HepG2 (cell line): ENCODE results near the gene GABRP. TPM values are rescaled to one million over a fixed set of nuclear protein-coding genes. Genes with fewer than 3 reads are reported as not detected.

Experiments
- CHCHD3 ChIP-seq: sonication (generic); formaldehyde crosslinking; IDR thresholded peaks from 2 replicates; pipeline ENCODE4 v1.8.0; 2022; ENCODE audit warnings: mild to moderate bottlenecking, missing genetic modification reagents, moderate library complexity
- HMG20B ChIP-seq: conservative IDR thresholded peaks from 2 replicates; pipeline ENCODE4 v1.6.1; 2016; ENCODE audit warnings: missing genetic modification reagents, missing compliant biosample characterization
- MYNN ChIP-seq: sonication (generic); formaldehyde crosslinking; IDR thresholded peaks from 2 replicates; pipeline ENCODE4 v1.4.0; 2020; ENCODE audit warnings: mild to moderate bottlenecking, low read depth, missing genetic modification reagents
- MYPOP ChIP-seq: sonication (generic); formaldehyde crosslinking; IDR thresholded peaks from 2 replicates; pipeline ENCODE4 v1.8.1; 2023; ENCODE audit warnings: mild to moderate bottlenecking, moderate library complexity, missing genetic modification reagents
- PATZ1 ChIP-seq: sonication (generic); formaldehyde crosslinking; IDR thresholded peaks from 2 replicates; pipeline ENCODE4 v1.4.0; 2020; ENCODE audit warnings: missing genetic modification reagents
- ZNF142 ChIP-seq: sonication (generic); formaldehyde crosslinking; IDR thresholded peaks from 2 replicates; pipeline ENCODE4 v1.4.0; 2020; ENCODE audit warnings: missing genetic modification reagents
- ZNF367 ChIP-seq: sonication (generic); formaldehyde crosslinking; IDR thresholded peaks from 2 replicates; pipeline ENCODE4 v1.4.0; 2020; ENCODE audit warnings: missing genetic modification reagents, borderline replicate concordance
- ZNF629 ChIP-seq: sonication (generic); formaldehyde crosslinking; conservative IDR thresholded peaks from 2 replicates; pipeline ENCODE4 v1.5.0; 2020; ENCODE audit warnings: missing genetic modification reagents
- ZNF841 ChIP-seq: sonication (generic); formaldehyde crosslinking; IDR thresholded peaks from 2 replicates; pipeline ENCODE4 v1.8.1; 2023; ENCODE audit warnings: missing genetic modification reagents, borderline replicate concordance
- polyA plus RNA-seq, 8 experiments: library from polyadenylated mRNA; depleted of rRNA in 3 of 8; stranded (reverse) in 7 of 8; unstranded in 1 of 8; fragments of >200 nt; fragmentation: Illumina TruSeq in 4 of 8; extraction: Trizol in 4 of 8; gene quantifications; 2 replicates each; pipeline versions ENCODE4 v1.2.1 to v1.2.3, GENCODE V29; 2011 to 2016; ENCODE audit warnings: low read depth in 4 of 8, missing spikeins in 1 of 8, mixed read lengths in 1 of 8; ENCODE audit not compliant: insufficient read depth in 1 of 8
- total RNA-seq, 5 experiments: library from RNA; depleted of rRNA; stranded (reverse); fragments of >200 nt; fragmentation: Illumina TruSeq; extraction: Trizol; gene quantifications; 2 replicates each; pipeline ENCODE4 v1.2.3, GENCODE V29; 2016; ENCODE audit warnings: low read depth in 1 of 5
- TF ChIP-seq, protein P1 (sequence below): sonication (generic); formaldehyde crosslinking; IDR thresholded peaks from 2 replicates; pipeline ENCODE4 v1.4.0; 2020; ENCODE audit warnings: missing genetic modification reagents

The GABRP gene
- total and polyA plus RNA-seq, 2 of the 13 experiments (the other 11 are each of a cell fraction or from before 2014, with no cell fraction given) = not detected

DNA sequence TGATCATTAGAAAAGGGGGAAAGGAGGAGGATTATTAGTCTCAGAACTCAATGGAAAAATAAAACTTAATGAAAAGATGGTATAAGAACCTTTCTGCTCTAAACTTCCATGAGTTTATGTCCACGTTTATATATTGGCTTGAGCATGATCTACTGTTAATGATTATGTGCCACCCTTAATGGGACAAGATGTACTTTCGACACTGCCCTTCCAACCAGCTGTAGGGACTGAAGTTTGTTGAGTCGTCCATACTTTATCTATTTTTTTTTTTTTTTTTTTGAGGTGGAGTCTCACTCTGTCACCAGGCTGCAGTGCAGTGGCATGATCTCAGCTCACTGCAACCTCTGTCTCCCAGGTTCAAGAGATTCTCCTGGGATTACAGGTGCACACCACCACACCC lies 25.0 kb upstream of the GABRP start (continued):
- no peak for TF ChIP-seq MYPOP (CRISPR knock-in tag)
- TF ChIP-seq ZNF142 (CRISPR knock-in tag) = no peak
- no peak for TF ChIP-seq ZNF841
- TF ChIP-seq HMG20B (CRISPR knock-in tag) = no peak
- no peak for TF ChIP-seq ZNF367 (CRISPR knock-in tag)
- TF ChIP-seq MYNN = no peak
- TF ChIP-seq, protein P1, sequence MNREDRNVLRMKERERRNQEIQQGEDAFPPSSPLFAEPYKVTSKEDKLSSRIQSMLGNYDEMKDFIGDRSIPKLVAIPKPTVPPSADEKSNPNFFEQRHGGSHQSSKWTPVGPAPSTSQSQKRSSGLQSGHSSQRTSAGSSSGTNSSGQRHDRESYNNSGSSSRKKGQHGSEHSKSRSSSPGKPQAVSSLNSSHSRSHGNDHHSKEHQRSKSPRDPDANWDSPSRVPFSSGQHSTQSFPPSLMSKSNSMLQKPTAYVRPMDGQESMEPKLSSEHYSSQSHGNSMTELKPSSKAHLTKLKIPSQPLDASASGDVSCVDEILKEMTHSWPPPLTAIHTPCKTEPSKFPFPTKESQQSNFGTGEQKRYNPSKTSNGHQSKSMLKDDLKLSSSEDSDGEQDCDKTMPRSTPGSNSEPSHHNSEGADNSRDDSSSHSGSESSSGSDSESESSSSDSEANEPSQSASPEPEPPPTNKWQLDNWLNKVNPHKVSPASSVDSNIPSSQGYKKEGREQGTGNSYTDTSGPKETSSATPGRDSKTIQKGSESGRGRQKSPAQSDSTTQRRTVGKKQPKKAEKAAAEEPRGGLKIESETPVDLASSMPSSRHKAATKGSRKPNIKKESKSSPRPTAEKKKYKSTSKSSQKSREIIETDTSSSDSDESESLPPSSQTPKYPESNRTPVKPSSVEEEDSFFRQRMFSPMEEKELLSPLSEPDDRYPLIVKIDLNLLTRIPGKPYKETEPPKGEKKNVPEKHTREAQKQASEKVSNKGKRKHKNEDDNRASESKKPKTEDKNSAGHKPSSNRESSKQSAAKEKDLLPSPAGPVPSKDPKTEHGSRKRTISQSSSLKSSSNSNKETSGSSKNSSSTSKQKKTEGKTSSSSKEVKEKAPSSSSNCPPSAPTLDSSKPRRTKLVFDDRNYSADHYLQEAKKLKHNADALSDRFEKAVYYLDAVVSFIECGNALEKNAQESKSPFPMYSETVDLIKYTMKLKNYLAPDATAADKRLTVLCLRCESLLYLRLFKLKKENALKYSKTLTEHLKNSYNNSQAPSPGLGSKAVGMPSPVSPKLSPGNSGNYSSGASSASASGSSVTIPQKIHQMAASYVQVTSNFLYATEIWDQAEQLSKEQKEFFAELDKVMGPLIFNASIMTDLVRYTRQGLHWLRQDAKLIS (CRISPR knock-in tag) = no peak
- no peak for TF ChIP-seq ZNF629 (CRISPR knock-in tag)
- no peak for TF ChIP-seq CHCHD3 (CRISPR knock-in tag)
- no peak for TF ChIP-seq PATZ1 (CRISPR knock-in tag)
